HG03432 (cell line): Measurements from ENCODE around the gene AMFR.

Experiments
- ATAC-seq: cut with Tn5 transposase; IDR thresholded peaks from one replicate; pipeline ENCODE4 v1.9.1; 2021; ENCODE audit warnings: mild to moderate bottlenecking, moderate library complexity; ENCODE audit not compliant: unreplicated experiment

The AMFR gene

GRCh38 chr16:56364865-56365264, 60.5 kb downstream of the AMFR start:
- no peak for ATAC-seq

GRCh38 chr16:56363781-56364565, 61.4 kb downstream of the AMFR start:
- no peak for ATAC-seq

- no peak for ATAC-seq
These were observed 62.1 kb downstream of the AMFR start for GRCh38 chr16:56363181-56363716.

- ATAC-seq = no peak
These were observed 62.6 kb downstream of the AMFR start for GRCh38 chr16:56362706-56363105.

GRCh38 chr16:56362057-56362655, 63.2 kb downstream of the AMFR start:
- no peak for ATAC-seq

GRCh38 chr16:56360117-56361008, 65.0 kb downstream of the AMFR start:
- no peak for ATAC-seq

GRCh38 chr16:56357765-56358322, 67.5 kb downstream of the AMFR start:
- no peak for ATAC-seq

- no peak for ATAC-seq
These were observed 68.0 kb downstream of the AMFR start for GRCh38 chr16:56357241-56357764.

GRCh38 chr16:56356276-56357240, 68.8 kb downstream of the AMFR start:
- ATAC-seq = peak; percentile 95

GRCh38 chr16:56355786-56356275, 69.5 kb downstream of the AMFR start:
- no peak for ATAC-seq

GRCh38 chr16:56355221-56355620, 70.1 kb downstream of the AMFR start:
- no peak for ATAC-seq

- no peak for ATAC-seq
These were observed 70.6 kb downstream of the AMFR start for GRCh38 chr16:56354746-56355145.

- ATAC-seq = no peak
These were observed 71.3 kb downstream of the AMFR start for GRCh38 chr16:56354016-56354415.

GRCh38 chr16:56353054-56353921, 72.1 kb downstream of the AMFR start:
- ATAC-seq = no peak

GRCh38 chr16:56352351-56353053, 72.8 kb downstream of the AMFR start:
- ATAC-seq = no peak

- no peak for ATAC-seq
These were observed 73.9 kb downstream of the AMFR start for GRCh38 chr16:56351481-56351880.

GRCh38 chr16:56350491-56351405, 74.6 kb downstream of the AMFR start:
- ATAC-seq = no peak
